Muscle layer of duodenum (tissue), 2 donors: ENCODE results near the gene RETREG3.

Source experiments
- H3K27ac ChIP-seq: one replicate; pipeline ENCODE4 v1.7.0; 2013; ENCODE audit warnings: mild to moderate bottlenecking, low read length
- H3K27me3 ChIP-seq: one replicate; pipeline ENCODE4 v1.7.0; 2013; ENCODE audit warnings: low read depth, mild to moderate bottlenecking, control low read depth, low read length
- H3K36me3 ChIP-seq, 2 donors: one replicate each; pipeline ENCODE4 v1.7.0; 2013; ENCODE audit warnings: low read length in 2 of 2, control low read depth in 1 of 2, mild to moderate bottlenecking in 1 of 2; ENCODE audit not compliant: insufficient read depth in 2 of 2, control insufficient read depth in 1 of 2
- H3K4me1 ChIP-seq, 2 donors: one replicate each; pipeline ENCODE4 v1.7.0; 2013; ENCODE audit warnings: low read length in 2 of 2, mild to moderate bottlenecking in 2 of 2, control low read depth in 1 of 2, moderate library complexity in 1 of 2; ENCODE audit not compliant: insufficient read depth in 2 of 2, control insufficient read depth in 1 of 2
- H3K4me3 ChIP-seq, 2 donors: one replicate each; pipeline ENCODE4 v1.7.0; 2013; ENCODE audit warnings: low read length in 2 of 2, low read depth in 1 of 2, mild to moderate bottlenecking in 1 of 2
- H3K9me3 ChIP-seq, 2 donors: one replicate each; pipeline ENCODE4 v1.7.0; 2013; ENCODE audit warnings: low read length in 2 of 2, control low read depth in 1 of 2, mild to moderate bottlenecking in 1 of 2; ENCODE audit not compliant: control insufficient read depth in 1 of 2
- donor health status: healthy.

Gene RETREG3

DNA sequence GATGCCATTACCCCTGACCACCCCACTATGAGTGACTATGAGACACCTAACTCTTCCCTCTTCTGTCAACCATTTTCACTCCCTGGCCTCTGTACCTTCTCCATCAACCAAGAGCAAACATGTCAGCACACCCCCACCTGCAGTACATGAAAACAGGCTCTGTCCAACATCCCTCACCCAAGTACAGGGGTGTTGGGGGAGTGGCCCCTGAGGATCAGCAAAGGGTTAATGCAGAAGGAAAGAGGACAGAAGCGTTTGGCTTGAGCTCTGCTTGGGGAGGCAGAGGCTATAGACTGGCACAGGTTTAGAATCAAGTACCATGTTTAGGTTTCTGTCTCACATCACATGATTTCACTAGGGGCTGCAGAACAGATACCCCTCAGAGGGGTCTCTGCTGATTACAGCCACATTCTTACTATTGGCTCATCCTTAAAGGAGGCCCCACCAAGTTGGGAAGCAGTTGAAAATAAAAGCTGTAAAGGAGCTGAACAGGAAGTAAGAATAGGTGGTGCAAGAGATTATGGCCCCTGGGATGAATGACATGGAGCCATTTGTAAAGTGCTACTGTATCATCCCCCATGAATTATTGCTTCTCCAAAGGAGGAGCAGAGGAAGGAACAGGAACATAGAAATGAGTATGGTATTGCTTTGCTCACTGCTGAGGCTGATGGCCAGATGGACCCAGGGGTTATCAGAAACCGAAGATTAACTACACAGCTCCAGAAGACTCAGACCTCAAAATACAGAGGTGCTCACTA is 29.2 kb downstream of the RETREG3 start:
- H3K36me3 ChIP-seq, result peaks cover 43 to 47% of the 10 kb centered on the region in 2 donors

DNA sequence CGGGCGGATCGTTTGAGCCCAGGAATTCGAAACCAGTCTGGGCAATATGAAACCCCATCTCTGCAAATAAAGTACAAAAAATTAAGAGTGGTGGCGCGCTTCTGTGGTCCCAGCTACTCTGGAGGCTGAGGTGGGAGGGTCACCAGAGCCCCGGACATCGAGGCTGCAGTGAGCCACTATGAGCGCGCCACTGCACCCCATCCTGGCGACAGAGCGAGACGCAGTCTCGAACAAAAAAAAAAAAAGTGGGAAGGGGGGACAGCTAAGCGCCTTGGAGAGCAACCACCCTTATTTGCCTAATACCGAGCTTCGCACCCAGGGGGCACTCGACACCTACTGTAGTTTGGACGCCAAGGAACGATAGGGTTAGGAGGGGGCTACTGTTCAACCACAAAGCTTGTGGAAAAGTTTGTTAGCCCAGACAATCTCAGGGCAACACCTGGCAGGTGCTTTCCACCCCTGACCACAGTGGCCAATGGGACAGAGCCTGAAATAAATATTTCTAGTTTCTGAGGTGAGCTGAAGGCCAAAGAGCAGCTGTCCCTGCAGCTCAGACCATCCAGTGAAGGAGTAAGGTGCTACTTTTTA is 30.8 kb downstream of the RETREG3 start:
- peaks cover 42 to 44% of the 10 kb centered on the region in 2 donors for H3K36me3 ChIP-seq
- H3K9me3 ChIP-seq, result no peaks in the 10 kb centered on the region
- H3K4me1 ChIP-seq, result peaks cover 12 to 15% of the 10 kb centered on the region in 2 donors
- H3K4me3 ChIP-seq, result peak overlapping the region; percentile 89 to 93
- no peaks in the 10 kb centered on the region for H3K27me3 ChIP-seq
- peak overlapping the region; percentile 93 for H3K27ac ChIP-seq

More for the DNA sequence above, 29.2 kb downstream of the RETREG3 start:
- Histone ChIP-seq H3K9me3 (no peaks in the 10 kb centered on the region), H3K4me1 (peaks cover 12 to 17% of the 10 kb centered on the region in 2 donors), H3K27me3 (no peaks in the 10 kb centered on the region), H3K27ac (peak overlapping the region; percentile 11), H3K4me3 (no peak overlapping the region)

DNA sequence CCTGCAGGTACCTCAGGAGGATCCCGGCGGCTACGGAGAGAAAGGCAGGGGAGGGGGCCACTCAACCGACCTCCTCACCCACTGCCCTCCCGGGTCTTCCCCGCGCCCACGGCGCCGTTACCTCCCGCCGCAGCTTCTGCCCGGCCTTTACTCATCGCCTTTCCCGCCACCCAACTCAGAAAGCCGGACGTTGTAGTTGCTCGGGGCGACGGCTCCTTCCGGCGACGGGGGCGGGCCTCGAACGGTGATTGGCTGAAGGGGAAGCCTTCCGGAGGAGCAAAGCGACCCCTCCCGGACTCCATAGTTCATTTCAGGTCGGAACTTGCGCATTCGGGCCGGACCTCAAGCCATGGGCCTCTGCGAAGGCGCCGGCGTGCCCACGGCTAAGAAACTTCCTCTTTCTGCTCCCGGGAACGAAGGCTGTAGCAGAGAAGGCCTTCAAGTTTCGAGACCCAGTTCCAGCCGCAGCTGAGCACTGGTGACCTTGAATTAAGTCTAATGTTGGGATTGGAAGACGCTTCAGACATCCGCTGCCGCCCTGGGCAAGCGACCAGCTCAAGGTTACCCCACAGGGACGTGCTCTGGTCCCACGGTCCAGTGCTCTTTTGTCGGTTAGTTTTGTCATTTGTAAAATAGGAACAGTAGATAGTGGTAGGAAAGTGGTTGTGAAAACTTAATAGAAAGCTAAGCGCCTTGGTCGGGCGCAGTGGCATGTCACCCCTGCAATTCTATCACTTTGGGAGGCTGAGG is 31.5 kb downstream of the RETREG3 start, which contains the start of gene PSMC3IP:
Gene PSMC3IP, minus strand, starts transcription at position 198 of the 750 bp plus-strand sequence. Its CDS starts 43 bp downstream, at position 155.
- peaks cover 12 to 15% of the 10 kb centered on the region in 2 donors for H3K4me1 ChIP-seq
- no peaks in the 10 kb centered on the region for H3K9me3 ChIP-seq
- H3K4me3 ChIP-seq, result peak within 1 kb of the TSS; percentile 89 to 93
- no peaks in the 10 kb centered on the region for H3K27me3 ChIP-seq
- peaks cover 42 to 44% of the 10 kb centered on the region in 2 donors for H3K36me3 ChIP-seq
- H3K27ac ChIP-seq, result peak within 1 kb of the TSS; percentile 93

DNA sequence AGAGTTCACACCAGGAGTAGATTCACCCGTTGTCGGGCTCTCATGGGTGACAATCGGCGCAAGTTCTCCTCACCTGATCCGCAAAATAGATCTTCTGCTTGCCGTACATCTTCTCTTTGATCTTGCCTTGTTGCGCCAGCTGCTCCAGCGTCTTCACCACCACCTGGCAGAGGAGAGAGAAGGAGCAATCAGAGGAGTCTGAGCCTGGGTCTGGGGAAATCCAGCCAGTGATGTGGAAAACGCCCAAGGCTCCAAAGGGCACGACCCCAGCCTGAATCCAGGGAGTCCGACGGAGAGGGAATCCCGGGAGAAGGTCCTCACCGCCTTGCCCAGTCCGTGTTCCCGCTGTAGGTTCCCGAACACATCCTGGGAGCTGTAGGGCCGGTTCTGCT is 32.0 kb downstream of the RETREG3 start:
- Histone ChIP-seq H3K36me3 (peaks cover 42% of the 10 kb centered on the region in 2 donors), H3K4me1 (peaks cover 12 to 15% of the 10 kb centered on the region in 2 donors), H3K27me3 (no peaks in the 10 kb centered on the region), H3K27ac (peak overlapping the region; percentile 93), H3K9me3 (no peaks in the 10 kb centered on the region), H3K4me3 (peak overlapping the region; percentile 89 to 93)

DNA sequence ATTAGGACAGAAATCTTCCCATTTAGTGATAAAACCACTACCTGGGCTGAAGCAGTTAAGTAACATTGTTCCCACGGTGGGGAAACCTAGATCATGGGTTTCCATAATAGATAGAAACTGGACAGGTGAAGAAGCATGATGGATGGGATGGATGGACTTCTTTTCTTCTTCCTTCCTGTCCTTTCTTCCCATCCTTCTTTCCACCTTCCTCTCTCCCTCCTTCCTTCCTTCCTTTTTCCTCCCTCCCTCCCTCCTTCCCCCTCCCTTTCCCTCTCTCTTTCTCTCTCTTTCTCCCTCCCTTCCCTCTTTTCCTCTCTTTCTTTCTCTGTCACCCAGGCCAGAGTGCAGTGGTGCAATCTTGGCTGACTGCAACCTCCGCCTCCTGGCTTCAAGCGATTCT is 34.7 kb downstream of the RETREG3 start:
- peaks cover 12 to 15% of the 10 kb centered on the region in 2 donors for H3K4me1 ChIP-seq
- H3K27me3 ChIP-seq, result no peaks in the 10 kb centered on the region
- H3K27ac ChIP-seq, result no peak overlapping the region
- H3K36me3 ChIP-seq, result peaks cover 47 to 51% of the 10 kb centered on the region in 2 donors
- no peak overlapping the region for H3K4me3 ChIP-seq
- H3K9me3 ChIP-seq, result no peaks in the 10 kb centered on the region

DNA sequence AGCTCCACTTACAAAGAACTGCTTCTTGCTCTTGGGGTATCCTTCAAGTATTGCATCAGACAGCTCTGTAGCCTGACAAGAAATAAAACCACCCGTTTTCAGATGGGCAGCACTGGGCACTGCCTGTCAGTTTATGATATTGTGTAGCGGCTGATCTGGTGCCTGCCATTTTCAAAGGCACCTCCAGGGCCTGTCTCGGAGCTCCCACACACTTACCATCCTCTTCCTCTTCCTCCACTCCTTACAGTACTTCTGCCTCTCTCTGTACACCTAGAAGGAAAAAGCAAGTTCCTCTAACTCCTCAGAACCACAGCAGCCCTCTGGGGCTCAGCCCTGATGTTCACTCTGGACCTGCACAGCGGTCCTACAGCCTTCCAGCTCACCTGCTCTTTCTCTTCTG is 36.1 kb downstream of the RETREG3 start:
- Histone ChIP-seq H3K27ac (no peak overlapping the region), H3K4me3 (no peak overlapping the region), H3K4me1 (peaks cover 8 to 9% of the 10 kb centered on the region in 2 donors), H3K36me3 (peaks cover 53 to 64% of the 10 kb centered on the region in 2 donors), H3K9me3 (no peaks in the 10 kb centered on the region), H3K27me3 (no peaks in the 10 kb centered on the region)

DNA sequence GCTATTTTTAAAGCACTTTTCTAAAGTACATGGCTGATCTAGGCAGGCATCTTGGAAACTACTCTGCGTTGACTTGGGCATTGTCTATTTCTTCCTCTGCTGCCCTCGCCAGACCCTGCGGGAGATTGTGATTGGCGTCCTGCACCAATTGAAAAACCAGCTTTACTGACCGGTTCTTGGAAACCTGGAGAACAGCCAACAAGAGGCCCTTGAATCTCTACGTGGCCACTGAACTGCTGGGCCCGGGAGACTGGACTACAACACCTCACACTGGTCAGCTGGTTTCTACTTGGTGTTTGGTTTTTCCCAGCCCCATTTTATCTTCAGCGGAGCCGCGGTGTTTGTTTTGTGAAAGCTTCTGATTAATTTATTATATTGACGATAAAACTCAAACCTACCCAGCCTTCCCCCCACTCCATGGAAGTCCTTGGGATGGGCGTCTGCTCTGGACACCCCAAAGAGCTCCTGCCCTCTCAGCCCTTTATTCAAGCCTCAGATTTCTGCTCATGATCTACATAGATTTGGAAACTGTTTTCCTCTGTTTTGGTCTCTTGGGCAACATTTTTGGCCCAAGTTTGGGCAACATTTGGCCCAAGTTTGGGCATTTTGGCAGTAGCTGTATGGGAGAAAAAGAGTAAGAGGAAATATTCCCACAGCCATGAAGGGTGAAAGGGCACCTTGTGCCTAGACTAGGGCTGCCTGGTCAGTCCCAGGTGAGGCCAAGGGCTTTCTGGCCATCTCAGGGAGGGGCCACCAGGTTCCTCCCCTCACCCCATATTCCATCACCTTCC is 37.5 kb downstream of the RETREG3 start:
- H3K4me3 ChIP-seq, result no peak overlapping the region
- H3K27ac ChIP-seq, result no peak overlapping the region
- H3K9me3 ChIP-seq, result no peaks in the 10 kb centered on the region
- H3K36me3 ChIP-seq, result peaks cover 53 to 64% of the 10 kb centered on the region in 2 donors
- H3K4me1 ChIP-seq, result peaks cover 1 to 12% of the 10 kb centered on the region in 2 donors
- H3K27me3 ChIP-seq, result no peaks in the 10 kb centered on the region

DNA sequence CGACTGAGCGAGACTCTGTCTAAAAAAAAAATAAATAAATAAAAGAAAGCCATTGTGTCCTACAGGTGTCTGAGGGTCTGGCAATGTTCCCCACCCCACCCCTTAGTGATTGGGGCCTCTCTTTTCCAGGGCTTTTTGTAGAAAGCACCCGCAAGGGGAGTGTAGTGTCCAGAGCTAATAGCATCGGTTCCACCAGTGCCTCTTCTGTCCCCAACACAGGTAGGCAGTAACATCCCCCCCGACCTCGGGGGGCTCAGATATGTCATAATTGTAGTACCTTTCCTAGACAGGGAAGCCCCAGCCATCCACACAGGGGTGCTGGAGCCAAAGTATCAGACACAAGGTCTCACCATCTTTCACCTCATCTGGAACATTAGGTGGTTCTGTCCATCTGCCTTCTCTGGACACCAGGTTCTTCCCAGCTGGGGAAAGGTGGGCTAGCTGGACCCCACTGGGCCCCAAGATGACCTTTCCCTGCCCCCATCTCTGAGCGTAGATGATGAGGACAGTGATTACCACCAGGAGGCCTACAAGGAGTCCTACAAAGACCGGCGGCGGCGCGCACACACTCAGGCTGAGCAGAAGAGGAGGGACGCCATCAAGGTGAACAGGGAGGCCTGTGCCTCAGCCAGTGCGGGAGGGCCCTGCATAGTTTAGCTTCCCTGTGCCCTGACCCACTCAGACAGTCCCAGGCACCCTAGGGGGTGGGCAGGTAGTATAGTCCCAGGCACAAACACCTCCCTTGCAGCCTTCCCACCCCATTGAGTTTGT is 40.6 kb downstream of the RETREG3 start:
- peak overlapping the region; percentile 45 for H3K27ac ChIP-seq
- no peak overlapping the region for H3K4me3 ChIP-seq
- peaks cover 55 to 70% of the 10 kb centered on the region in 2 donors for H3K36me3 ChIP-seq
- H3K9me3 ChIP-seq, result no peaks in the 10 kb centered on the region
- peaks cover 5 to 27% of the 10 kb centered on the region in 2 donors for H3K4me1 ChIP-seq
- H3K27me3 ChIP-seq, result no peaks in the 10 kb centered on the region

DNA sequence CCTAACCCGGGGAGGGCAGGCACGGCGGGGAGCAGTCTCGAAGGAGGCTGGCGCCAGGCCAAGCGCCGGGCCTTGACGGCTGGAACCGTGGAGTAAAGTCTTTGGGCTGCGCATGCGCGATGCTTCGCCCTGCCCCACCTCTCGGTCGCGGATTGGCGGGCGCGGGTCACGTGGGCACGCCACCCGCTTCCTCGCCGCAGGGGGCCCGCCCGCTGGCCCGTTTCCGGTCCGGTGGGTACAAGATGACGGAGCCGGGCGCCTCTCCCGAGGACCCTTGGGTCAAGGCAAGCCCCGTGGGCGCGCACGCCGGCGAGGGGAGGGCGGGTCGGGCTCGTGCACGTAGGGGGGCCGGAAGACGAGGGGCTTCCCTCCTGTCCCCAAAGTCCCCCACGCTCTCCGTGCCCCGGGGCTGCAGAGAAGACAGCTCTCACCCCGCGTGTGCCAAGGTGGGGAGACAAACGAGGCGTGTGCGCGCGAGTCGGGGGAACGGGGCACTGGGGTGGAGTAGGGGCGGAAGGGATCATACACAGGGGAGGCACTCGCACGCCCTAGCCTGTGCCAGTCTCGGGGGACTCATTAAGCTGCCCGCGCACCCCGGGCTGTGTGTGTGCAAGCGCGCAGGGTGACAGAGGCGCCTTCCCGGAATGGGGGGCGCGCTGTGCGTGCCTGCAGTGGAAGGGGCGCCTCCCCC is 42.1 kb downstream of the RETREG3 start, which contains the start of gene MLX:
Gene MLX, plus strand, starts transcription at position 218 of the 691 bp plus-strand sequence. Its CDS starts 25 bp downstream, at position 243.
- Histone ChIP-seq H3K36me3 (peaks cover 42 to 61% of the 10 kb centered on the region in 2 donors), H3K4me3 (peak within 1 kb of the TSS; percentile 58 to 91), H3K27ac (peak within 1 kb of the TSS; percentile 84), H3K9me3 (no peaks in the 10 kb centered on the region), H3K27me3 (no peaks in the 10 kb centered on the region), H3K4me1 (peaks cover 13 to 40% of the 10 kb centered on the region in 2 donors)
